AG04450 (cell line): ENCODE data around the gene VRK2. TPM values are rescaled to one million over a fixed set of nuclear protein-coding genes. Genes with fewer than 3 reads are reported as not detected.

Source experiments
- CTCF ChIA-PET: fragments of 300-600, 350-600 bp; formaldehyde crosslinking; extraction: SDS; loops from one replicate; lab custom pipeline; 2022; ENCODE audit warnings: antibody characterized with exemption, inconsistent platforms; lab: Charles Lee
- POLR2A ChIA-PET: fragments of 350-600 bp; formaldehyde crosslinking; extraction: SDS; loops from one replicate; lab custom pipeline; 2021; ENCODE audit warnings: antibody characterized with exemption, inconsistent platforms; lab: Yijun Ruan, JAX
- DNase-seq: peaks from one replicate; pipeline ENCODE4 v3.0.0-alpha.2; 2011; ENCODE audit warnings: low read depth, low spot score
- H3K27ac ChIP-seq: one replicate; pipeline ENCODE4 v1.5.1; 2012; ENCODE audit warnings: low read depth, low read length, control low read depth
- H3K27me3 ChIP-seq: one replicate; pipeline ENCODE4 v1.6.0; 2012; ENCODE audit warnings: low read length; ENCODE audit not compliant: control insufficient read depth, insufficient read depth
- H3K4me3 ChIP-seq: 2 replicates; pipeline ENCODE4 v1.5.1; 2011; ENCODE audit warnings: mild to moderate bottlenecking, low read depth, low read length, control low read depth
- H3K9me3 ChIP-seq: 2 replicates; pipeline ENCODE4 v1.5.1; 2012; ENCODE audit warnings: low read length; ENCODE audit not compliant: control insufficient read depth, insufficient read depth
- CTCF ChIP-seq: IDR thresholded peaks from 2 replicates; pipeline ENCODE4 v1.5.1; 2011; ENCODE audit warnings: low read depth, low read length, control low read depth, inconsistent platforms
- polyA plus RNA-seq: library from polyadenylated mRNA; depleted of rRNA; stranded (reverse); fragments of >200 nt; gene quantifications from 2 replicates; pipeline ENCODE4 v1.2.3, GENCODE V29; 2011

The VRK2 gene
- polyA plus RNA-seq, 1 experiment = 19.4 TPM

DNA sequence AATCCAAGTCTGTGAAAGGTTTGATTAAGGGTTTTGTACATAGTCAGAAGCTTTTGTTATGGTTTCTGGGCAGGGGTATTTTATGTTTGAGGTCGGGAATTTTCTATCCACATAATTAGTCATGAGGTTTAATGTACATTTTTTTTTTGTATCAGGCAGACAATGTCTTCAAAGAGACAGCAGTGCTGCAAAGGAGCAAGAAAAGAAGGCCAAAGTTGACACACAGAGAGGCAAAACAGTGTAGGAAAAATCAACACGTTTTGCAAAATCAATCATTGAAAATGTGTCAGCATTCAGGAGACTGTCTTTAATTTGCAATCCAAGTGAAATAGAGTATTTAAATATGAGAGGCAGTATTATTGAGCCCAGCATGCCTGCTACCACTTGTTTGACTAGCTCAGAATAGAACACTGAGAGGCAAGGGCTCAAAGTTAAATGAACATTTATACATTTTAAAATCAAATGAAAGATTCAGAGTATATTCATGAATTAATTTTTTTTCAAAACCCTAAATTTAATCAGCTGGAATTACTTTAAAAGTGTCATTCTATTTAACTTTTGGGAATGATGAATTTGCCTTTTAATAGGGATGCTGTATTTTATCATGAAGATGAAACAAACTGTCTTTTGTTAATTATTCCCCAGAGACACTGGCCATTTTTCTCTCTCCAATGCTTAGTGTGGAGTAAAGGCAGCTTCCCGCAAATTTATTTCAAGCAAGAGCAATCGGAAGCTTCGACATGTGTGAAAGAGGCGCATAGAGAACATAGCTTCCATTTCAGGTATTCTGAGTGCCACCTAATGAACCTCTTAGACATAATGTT lies 11.3 kb downstream of the VRK2 start:
- Histone ChIP-seq H3K4me3 (no peak overlapping the region), H3K27me3 (no peaks in the 10 kb centered on the region), H3K9me3 (no peaks in the 10 kb centered on the region), H3K27ac (no peak overlapping the region)
- no peak for TF ChIP-seq CTCF
- POLR2A ChIA-PET = no interaction called here
- no peak for DNase-seq
- CTCF ChIA-PET = no interaction called here

GRCh38 chr2:58063641-58064040 lies 17.0 kb downstream of the VRK2 start:
- no peak for TF ChIP-seq CTCF
- ChIA-PET CTCF (interaction anchor here (0.7 kb wide), 1 partner anchor 133 kb away, joined by 4 read pairs; no protein-coding TSS in a partner anchor), POLR2A (no interaction called here)
- Histone ChIP-seq H3K27ac (no peak overlapping the region), H3K9me3 (no peaks in the 10 kb centered on the region), H3K27me3 (no peaks in the 10 kb centered on the region), H3K4me3 (no peak overlapping the region)
- DNase-seq = no peak

- POLR2A ChIA-PET = no interaction called here
- Histone ChIP-seq H3K9me3 (no peaks in the 10 kb centered on the region), H3K27me3 (no peaks in the 10 kb centered on the region), H3K4me3 (no peak overlapping the region), H3K27ac (no peak overlapping the region)
- CTCF ChIA-PET = no interaction called here
- no peak for TF ChIP-seq CTCF
- DNase-seq = no peak
Measured at GRCh38 chr2:58064086-58064485, 17.5 kb downstream of the VRK2 start.

DNA sequence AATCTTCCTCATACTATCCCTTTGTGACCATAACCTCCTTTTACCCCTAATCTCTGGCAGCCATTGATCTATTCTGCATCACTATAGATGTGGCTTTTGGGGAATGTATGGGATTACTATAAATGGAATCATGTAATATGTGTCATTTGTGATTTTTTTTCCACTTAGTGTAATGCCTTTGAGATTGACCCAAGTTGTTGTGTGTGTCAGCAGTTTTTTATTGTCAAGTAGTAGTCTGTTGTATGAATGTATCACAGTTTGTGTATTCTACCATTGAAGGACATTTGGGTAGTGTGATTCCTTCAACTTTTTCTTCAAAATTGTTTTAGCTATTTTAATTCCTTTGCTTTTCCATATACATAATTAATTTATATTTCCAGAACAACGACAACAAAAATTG lies 18.6 kb downstream of the VRK2 start:
- no peaks in the 10 kb centered on the region for H3K27me3 ChIP-seq
- no peak for TF ChIP-seq CTCF
- ChIA-PET CTCF (no interaction called here), POLR2A (no interaction called here)
- H3K9me3 ChIP-seq = no peaks in the 10 kb centered on the region
- no peak overlapping the region for H3K4me3 ChIP-seq
- H3K27ac ChIP-seq = no peak overlapping the region
- no peak for DNase-seq

DNA sequence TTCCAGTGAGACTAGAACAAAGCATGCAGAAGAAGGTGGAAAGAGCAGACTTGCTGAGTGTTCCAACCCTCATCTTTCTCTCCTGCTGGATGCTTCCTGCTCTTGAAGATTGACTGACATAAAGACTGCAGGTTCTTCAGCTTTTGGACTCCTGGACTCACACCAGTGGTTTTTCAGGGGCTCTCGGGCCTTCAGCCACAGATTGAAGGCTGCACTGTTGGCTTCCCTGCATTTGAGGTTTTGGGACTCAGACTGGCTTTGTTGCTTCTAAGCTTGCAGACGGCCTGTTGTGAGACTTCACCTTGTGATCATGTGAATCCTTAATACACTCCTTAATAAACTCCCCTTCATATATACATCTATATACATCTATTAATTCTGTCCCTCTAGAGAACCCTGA lies 20.4 kb downstream of the VRK2 start:
- H3K9me3 ChIP-seq = no peaks in the 10 kb centered on the region
- ChIA-PET POLR2A (no interaction called here), CTCF (no interaction called here)
- H3K27ac ChIP-seq = no peak overlapping the region
- no peak for TF ChIP-seq CTCF
- H3K4me3 ChIP-seq = no peak overlapping the region
- no peak for DNase-seq
- no peaks in the 10 kb centered on the region for H3K27me3 ChIP-seq
